IMR-90 (cell line): ENCODE measurements around the gene GALNT4. TPM values are rescaled to one million over a fixed set of nuclear protein-coding genes. Genes with fewer than 3 reads are reported as not detected.

ENCODE experiments used
- ATAC-seq: fragments of 200-7000 bp; cut with Tn5 transposase; 2 replicates; pipeline ENCODE4 v1.9.1; 2020; ENCODE audit warnings: low read depth, mild to moderate bottlenecking, moderate library complexity
- BruUV-seq: library from RNA; stranded (reverse); fragments of 400-500 nt; replicated peaks from 2 replicates; lab custom pipeline; 2021; lab: Mats Ljungman, UMichigan
- CTCF ChIA-PET: fragments of 300-600 bp; formaldehyde crosslinking; extraction: SDS; loops from one replicate; lab custom pipeline; 2021; ENCODE audit warnings: antibody characterized with exemption; lab: Yijun Ruan, JAX
- POLR2A ChIA-PET: fragments of 300-600 bp; sonication (Branson Sonifier 250); formaldehyde crosslinking; loops from one replicate; lab custom pipeline; 2022; ENCODE audit warnings: antibody characterized with exemption; ENCODE audit not compliant: unreplicated experiment; lab: Charles Lee
- DNase-seq: peaks from one replicate; pipeline ENCODE4 v3.0.0; 2013
- H2AFZ ChIP-seq: replicated peaks from 2 replicates; pipeline ENCODE3; 2013; ENCODE audit warnings: low read length, mild to moderate bottlenecking; ENCODE audit not compliant: poor library complexity
- H2AK5ac ChIP-seq: 2 replicates; pipeline ENCODE4 v1.6.1; 2013; ENCODE audit warnings: low read depth, low read length, inconsistent platforms
- H2AK9ac ChIP-seq: replicated peaks from 2 replicates; pipeline ENCODE3; 2013; ENCODE audit warnings: mild to moderate bottlenecking, low read depth, low read length, moderate library complexity; ENCODE audit not compliant: poor library complexity
- H2BK120ac ChIP-seq: 2 replicates; pipeline ENCODE4 v1.6.1; 2013; ENCODE audit warnings: low read depth, low read length, inconsistent platforms
- H2BK15ac ChIP-seq: 3 replicates; pipeline ENCODE4 v1.6.1; 2013; ENCODE audit warnings: low read depth, low read length, inconsistent platforms
- H2BK20ac ChIP-seq: 2 replicates; pipeline ENCODE4 v1.6.1; 2013; ENCODE audit warnings: low read depth, mild to moderate bottlenecking, inconsistent platforms, low read length, moderate library complexity
- H2BK5ac ChIP-seq: 2 replicates; pipeline ENCODE4 v1.6.1; 2013; ENCODE audit warnings: mild to moderate bottlenecking, low read depth, low read length, inconsistent platforms; ENCODE audit not compliant: poor library complexity, severe bottlenecking
- H3K14ac ChIP-seq: replicated peaks from 2 replicates; pipeline ENCODE4 v1.6.1; 2013; ENCODE audit warnings: low read depth, low read length, inconsistent platforms
- H3K18ac ChIP-seq: 2 replicates; pipeline ENCODE4 v1.6.1; 2013; ENCODE audit warnings: low read depth, low read length, control low read depth
- H3K23ac ChIP-seq: 2 replicates; pipeline ENCODE4 v1.6.1; 2013; ENCODE audit warnings: low read depth, low read length, inconsistent platforms
- H3K27ac ChIP-seq: 2 replicates; pipeline ENCODE4 v1.5.1; 2013; ENCODE audit warnings: mild to moderate bottlenecking, control low read depth, low read length; ENCODE audit not compliant: insufficient read depth
- H3K27me3 ChIP-seq: 2 replicates; pipeline ENCODE4 v1.6.1; 2013; ENCODE audit warnings: low read length; ENCODE audit not compliant: control insufficient read depth, insufficient read depth
- H3K36me3 ChIP-seq: 2 replicates; pipeline ENCODE4 v1.6.1; 2013; ENCODE audit warnings: low read length, mixed read lengths; ENCODE audit not compliant: control insufficient read depth, insufficient read depth
- H3K4ac ChIP-seq: 2 replicates; pipeline ENCODE4 v1.6.1; 2013; ENCODE audit warnings: low read depth, low read length, inconsistent platforms
- H3K4me1 ChIP-seq: 2 replicates; pipeline ENCODE4 v1.6.1; 2013; ENCODE audit warnings: low read length, mixed read lengths; ENCODE audit not compliant: control insufficient read depth, insufficient read depth
- H3K4me2 ChIP-seq: 2 replicates; pipeline ENCODE4 v1.6.1; 2013; ENCODE audit warnings: low read depth, mild to moderate bottlenecking, control low read depth, low read length, moderate library complexity
- H3K4me3 ChIP-seq: 2 replicates; pipeline ENCODE4 v1.5.1; 2013; ENCODE audit warnings: low read depth, mild to moderate bottlenecking, control low read depth, low read length, moderate library complexity; ENCODE audit not compliant: insufficient read depth
- H3K56ac ChIP-seq: 2 replicates; pipeline ENCODE4 v1.6.1; 2013; ENCODE audit warnings: low read length, inconsistent platforms; ENCODE audit not compliant: insufficient read depth; ENCODE audit errors: extremely low read depth
- H3K79me1 ChIP-seq, 2 experiments: 2 replicates each; pipeline ENCODE4 v1.6.1; 2013; ENCODE audit warnings: low read length in 2 of 2, inconsistent platforms in 1 of 2, low read depth in 1 of 2
- H3K9ac ChIP-seq: 2 replicates; pipeline ENCODE4 v1.6.1; 2013; ENCODE audit warnings: low read depth, low read length, control low read depth
- H3K9me1 ChIP-seq: 2 replicates; pipeline ENCODE4 v1.6.1; 2013; ENCODE audit warnings: low read length, inconsistent platforms; ENCODE audit not compliant: insufficient read depth
- H3K9me3 ChIP-seq: 2 replicates; pipeline ENCODE4 v1.6.1; 2013; ENCODE audit warnings: low read length; ENCODE audit not compliant: control insufficient read depth, insufficient read depth
- H4K20me1 ChIP-seq: 2 replicates; pipeline ENCODE4 v1.6.1; 2013; ENCODE audit warnings: low read length, inconsistent platforms; ENCODE audit not compliant: insufficient read depth
- H4K5ac ChIP-seq: 2 replicates; pipeline ENCODE4 v1.6.1; 2013; ENCODE audit warnings: mild to moderate bottlenecking, low read depth, low read length, control low read depth
- H4K8ac ChIP-seq, 2 experiments: 2 replicates each; pipeline ENCODE4 v1.6.1; 2013; ENCODE audit warnings: low read depth in 2 of 2, low read length in 2 of 2, control low read depth in 1 of 2, inconsistent platforms in 1 of 2
- H4K91ac ChIP-seq: 2 replicates; pipeline ENCODE4 v1.6.1; 2013; ENCODE audit warnings: low read depth, low read length, inconsistent platforms; ENCODE audit not compliant: insufficient read depth
- MAFK ChIP-seq: IDR thresholded peaks from 2 replicates; pipeline ENCODE4 v1.6.1; 2012; ENCODE audit warnings: low read depth, low read length, improper control_type of control experiment
- WGBS, 2 experiments: methylation state at CpG; one replicate each; pipeline versions ENCODE4 v1.1.5 to v1.1.7; 2013; ENCODE audit warnings: missing lambda C conversion rate in 2 of 2; ENCODE audit not compliant: insufficient read length in 1 of 2; ENCODE audit errors: extremely low coverage in 2 of 2; 5-methylcytosine and 5-hydroxymethylcytosine counted together
- dilution Hi-C: fragments of 300-500 bp; cut with HindIII; formaldehyde crosslinking; loops from one replicate; pipeline ENCODE4 v1.14.3; 2018; ENCODE audit warnings: low sequenced_read_pairs; ENCODE audit not compliant: unreplicated experiment
- in situ Hi-C: fragments of 300-500 bp; cut with MboI; formaldehyde crosslinking; loops from 3 replicates; pipeline ENCODE4 v1.14.3; 2019; ENCODE audit warnings: low sequenced_read_pairs, inconsistent platforms, mixed read lengths
- intact Hi-C: fragments of 100-400 bp; cut with micrococcal nuclease; formaldehyde crosslinking; loops from 2 replicates; pipeline ENCODE4 v1.10.0; 2022
- polyA plus RNA-seq, 3 experiments: library from polyadenylated mRNA; depleted of rRNA; stranded (reverse); fragments of >200 nt; gene quantifications; 2 replicates each; pipeline ENCODE4 v1.2.3, GENCODE V29; 2012; ENCODE audit warnings: low replicate concordance in 1 of 3
- total RNA-seq: library from RNA; depleted of rRNA; stranded (reverse); fragments of >200 nt; gene quantifications from 2 replicates; pipeline ENCODE4 v1.2.3, GENCODE V29; 2012

GALNT4 gene
- total and polyA plus RNA-seq, 2 of the 4 experiments (the other 2 are of a cell fraction), result 2.6 to 9.0 TPM

- no peaks in the 10 kb centered on the region for H4K20me1 ChIP-seq
- no TSS peak for BruUV-seq
- H2AK5ac ChIP-seq, result no peak overlapping the region
- no peak overlapping the region for H3K9ac ChIP-seq
- H3K4me2 ChIP-seq, result no peak overlapping the region
- H3K18ac ChIP-seq, result no peak overlapping the region
- H3K56ac ChIP-seq, result no peak overlapping the region
- no peak for TF ChIP-seq MAFK
- H2BK15ac ChIP-seq, result no peak overlapping the region
- no peak overlapping the region for H3K23ac ChIP-seq
- CTCF ChIA-PET, result no interaction called here
- DNase-seq (no peak), ATAC-seq (no peak)
- no peak overlapping the region for H2BK20ac ChIP-seq
- no peaks in the 10 kb centered on the region for H3K9me3 ChIP-seq
- H3K4ac ChIP-seq, result no peak overlapping the region
- no peak overlapping the region for H3K27ac ChIP-seq
- H2BK120ac ChIP-seq, result no peak overlapping the region
- in situ Hi-C loops, result no loop called here
- WGBS, 2 experiments, result no CpG with 5 or more reads among the region's 3 CpGs
- no peaks in the 10 kb centered on the region for H3K27me3 ChIP-seq
- H3K4me1 ChIP-seq, result no peaks in the 10 kb centered on the region
- POLR2A ChIA-PET, result no interaction called here
- H4K91ac ChIP-seq, result no peak overlapping the region
- peaks cover 5% of the 10 kb centered on the region; the same call in 1 of the 2 replicates for H3K9me1 ChIP-seq
- no peak overlapping the region for H4K8ac ChIP-seq
- intact Hi-C loops, result no loop called here
- H3K14ac ChIP-seq, result no peak overlapping the region
- H3K79me1 ChIP-seq, result no peaks in the 10 kb centered on the region
- H2AFZ ChIP-seq, result no peak overlapping the region
- no peak overlapping the region for H4K5ac ChIP-seq
- H2BK5ac ChIP-seq, result no peak overlapping the region
- no peak overlapping the region for H2AK9ac ChIP-seq
- no peaks in the 10 kb centered on the region for H3K36me3 ChIP-seq
- dilution Hi-C loops, result no loop called here
- no peak overlapping the region for H3K4me3 ChIP-seq
These were observed 12.8 kb upstream of the GALNT4 start for GRCh38 chr12:89537389-89537788.
